ENCODE data around the gene CPNE5. TPM values are rescaled to one million over a fixed set of nuclear protein-coding genes. Genes with fewer than 3 reads are reported as not detected.

CPNE5 gene
- total RNA-seq, 1 donor from 2014 or later = not detected

GRCh38 chr6:36734486-36735060, 104.7 kb downstream of the CPNE5 start:
- TF ChIP-seq CTCF (IDR thresholded peaks at IDR 0.05) (no peak), EZH2phosphoT487 (IDR thresholded peaks at IDR 0.05) (no peak), EZH2 (IDR thresholded peaks at IDR 0.05) (no peak)
- no peak overlapping the region for H3K4me3 Mint-ChIP-seq
- no peak overlapping the region for H2AFZ ChIP-seq (replicated peaks)

GRCh38 chr6:36733300-36733699, 105.9 kb downstream of the CPNE5 start:
- H3K27ac Mint-ChIP-seq = no peak overlapping the region
- H3K27me3 ChIP-seq = no peaks in the 10 kb centered on the region
- no peak overlapping the region for H3K4me2 ChIP-seq
- DNase-seq (ENCODE audit: low spot score) = no peak
- no peaks in the 10 kb centered on the region for H3K9me3 ChIP-seq (ENCODE audit: low read depth)
- no peaks in the 10 kb centered on the region for H3K9me3 Mint-ChIP-seq
- H3K27me3 Mint-ChIP-seq (ENCODE audit: insufficient read depth, low read depth) = peaks cover 8% of the 10 kb centered on the region
- no peaks in the 10 kb centered on the region for H4K20me1 ChIP-seq (ENCODE audit: low read depth)
- H3K4me1 Mint-ChIP-seq = peaks cover 13% of the 10 kb centered on the region
- H3K27ac ChIP-seq = no peak overlapping the region
- H3K36me3 Mint-ChIP-seq = no peaks in the 10 kb centered on the region
- no peaks in the 10 kb centered on the region for H3F3A ChIP-seq (ENCODE audit: low read depth)
- H3K9ac ChIP-seq = no peak overlapping the region
- no peak overlapping the region for H2AFZ ChIP-seq (replicated peaks)
- no peaks in the 10 kb centered on the region for H3K79me2 ChIP-seq (ENCODE audit: low read depth)
- TF ChIP-seq EZH2phosphoT487 (IDR thresholded peaks at IDR 0.05) (no peak), EZH2 (IDR thresholded peaks at IDR 0.05) (no peak)
- H3K4me1 ChIP-seq = no peaks in the 10 kb centered on the region
- H3K4me3 ChIP-seq = no peak overlapping the region
- no peaks in the 10 kb centered on the region for H3K36me3 ChIP-seq
- H3K4me3 Mint-ChIP-seq = no peak overlapping the region

More at GRCh38 chr6:36734486-36735060, 104.7 kb downstream of the CPNE5 start:
- Histone ChIP-seq H3K4me1 (no peaks in the 10 kb centered on the region), H3K27ac (no peak overlapping the region), H3K36me3 (no peaks in the 10 kb centered on the region), H3K4me3 (no peak overlapping the region), H3K9me3 (ENCODE audit: low read depth) (no peaks in the 10 kb centered on the region), H3K4me2 (no peak overlapping the region), H3K9ac (no peak overlapping the region), H4K20me1 (ENCODE audit: low read depth) (no peaks in the 10 kb centered on the region), H3K27me3 (no peaks in the 10 kb centered on the region), H3K79me2 (ENCODE audit: low read depth) (no peaks in the 10 kb centered on the region), H3F3A (ENCODE audit: low read depth) (no peaks in the 10 kb centered on the region)
- no peak for DNase-seq (ENCODE audit: low spot score)
- Mint-ChIP-seq H3K27ac (no peak overlapping the region), H3K4me1 (peaks cover 15% of the 10 kb centered on the region), H3K9me3 (no peaks in the 10 kb centered on the region), H3K36me3 (no peaks in the 10 kb centered on the region), H3K27me3 (ENCODE audit: insufficient read depth, low read depth) (peaks cover 6% of the 10 kb centered on the region)

- Mint-ChIP-seq H3K4me3 (no peak overlapping the region), H3K4me1 (peaks cover 25% of the 10 kb centered on the region), H3K27me3 (ENCODE audit: insufficient read depth, low read depth) (peaks cover 7% of the 10 kb centered on the region), H3K36me3 (no peaks in the 10 kb centered on the region), H3K9me3 (no peaks in the 10 kb centered on the region), H3K27ac (no peak overlapping the region)
- H3K27ac ChIP-seq = no peak overlapping the region
- H3K79me2 ChIP-seq (ENCODE audit: low read depth) = no peaks in the 10 kb centered on the region
- no peak overlapping the region for H3K4me2 ChIP-seq
- H3K27me3 ChIP-seq = no peaks in the 10 kb centered on the region
- no peak overlapping the region for H2AFZ ChIP-seq (replicated peaks)
- H3K36me3 ChIP-seq = no peaks in the 10 kb centered on the region
- no peak overlapping the region for H3K4me3 ChIP-seq
- no peak overlapping the region for H3K9ac ChIP-seq
- no peaks in the 10 kb centered on the region for H3K4me1 ChIP-seq
- no peak for TF ChIP-seq EZH2phosphoT487 (IDR thresholded peaks at IDR 0.05)
- TF ChIP-seq EZH2 (IDR thresholded peaks at IDR 0.05) = no peak
- peak; percentile 29 for TF ChIP-seq CTCF (IDR thresholded peaks at IDR 0.05)
- no peak for DNase-seq (ENCODE audit: low spot score)
- H3F3A ChIP-seq (ENCODE audit: low read depth) = no peaks in the 10 kb centered on the region
- H4K20me1 ChIP-seq (ENCODE audit: low read depth) = no peaks in the 10 kb centered on the region
- no peaks in the 10 kb centered on the region for H3K9me3 ChIP-seq (ENCODE audit: low read depth)
Measured at GRCh38 chr6:36731622-36732310, 107.5 kb downstream of the CPNE5 start.
